LNCaP clone FGC (cell line): ENCODE data around the gene TAP2.

Source experiments
- DNase-seq: peaks from one replicate; pipeline ENCODE4 v3.0.0-alpha.2; 2011; ENCODE audit warnings: low read depth
- H3K4me3 ChIP-seq: 2 replicates; pipeline ENCODE4 v1.5.1; 2011; ENCODE audit warnings: mild to moderate bottlenecking, low read depth, low read length, control low read depth
- CTCF ChIP-seq: IDR thresholded peaks from 2 replicates; pipeline ENCODE4 v1.5.1; 2012; ENCODE audit warnings: mild to moderate bottlenecking; ENCODE audit not compliant: control insufficient read depth, insufficient read depth; ENCODE audit errors: extremely low read depth

Gene TAP2

GRCh38 chr6:32790306-32790705, 48.2 kb downstream of the TAP2 start:
- no peak for TF ChIP-seq CTCF
- H3K4me3 ChIP-seq: no peak overlapping the region
- DNase-seq: no peak
